H7 (cell line): ENCODE data around the gene NFYA. TPM values are rescaled to one million over a fixed set of nuclear protein-coding genes. Genes with fewer than 3 reads are reported as not detected.

Experiments
- total RNA-seq: library from RNA; depleted of rRNA; stranded (reverse); fragments of >200 nt; shearing (Covaris generic); gene quantifications from 2 replicates; pipeline ENCODE4 v1.2.3, GENCODE V29; 2014; rRNA removed

NFYA gene
- total RNA-seq, 1 experiment from 2014 or later, result 12.1 TPM

Other genes starting within 250 kb of the NFYA start
- gene UNC5CL, start 33.8 kb upstream of the NFYA start, total RNA-seq, result 4.2 and 4.3 TPM in 2 replicates
- not detected in 2 replicates for gene TSPO2, start 30.5 kb upstream of the NFYA start, total RNA-seq
- 0.14 TPM in 1 of 2 replicates, not detected in the other for gene APOBEC2, start 19.8 kb upstream of the NFYA start, total RNA-seq
- 15.3 and 23.2 TPM in 2 replicates for gene OARD1, start 618 bp upstream of the NFYA start, total RNA-seq
- gene TREML1, start 81.4 kb downstream of the NFYA start, total RNA-seq, result not detected in 2 replicates
- not detected in 2 replicates for gene TREM2, start 90.1 kb downstream of the NFYA start, total RNA-seq
- gene TREML2, start 128.2 kb downstream of the NFYA start, total RNA-seq, result not detected in 2 replicates
- gene TREML4, start 155.4 kb downstream of the NFYA start, total RNA-seq, result not detected in 2 replicates
- gene TREM1, start 213.7 kb downstream of the NFYA start, total RNA-seq, result not detected in 2 replicates